Measurements from ENCODE around the gene CCDC88A.
A peak's percentile ranks its signal among the peaks of the same experiment; 100 is the strongest.
"Not testable (repeated sequence)": the region's sequence is repeated elsewhere in the genome, so short reads cannot be mapped to it uniquely, and the experiment has no call there.

The CCDC88A gene

DNA sequence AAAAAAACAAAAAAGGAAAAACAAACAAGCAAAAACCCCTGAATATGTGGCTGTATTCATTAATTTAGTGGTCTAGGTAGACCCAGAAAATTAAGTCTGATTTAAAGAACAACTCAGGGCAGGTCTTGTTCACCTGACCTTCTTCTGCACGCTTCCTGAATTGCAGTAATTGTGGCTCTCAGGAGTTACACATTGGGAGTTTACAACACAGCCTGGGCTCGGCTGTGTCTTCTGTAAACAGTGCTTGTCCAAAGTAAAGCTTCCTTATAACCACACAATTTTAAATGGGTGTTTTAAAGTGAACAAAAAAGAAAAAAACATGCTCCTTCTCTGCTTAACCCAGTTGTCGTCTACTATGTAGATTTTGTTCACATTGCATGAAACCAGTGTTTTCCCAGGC is 142.3 kb downstream of the CCDC88A start:
- TF ChIP-seq, protein P1, sequence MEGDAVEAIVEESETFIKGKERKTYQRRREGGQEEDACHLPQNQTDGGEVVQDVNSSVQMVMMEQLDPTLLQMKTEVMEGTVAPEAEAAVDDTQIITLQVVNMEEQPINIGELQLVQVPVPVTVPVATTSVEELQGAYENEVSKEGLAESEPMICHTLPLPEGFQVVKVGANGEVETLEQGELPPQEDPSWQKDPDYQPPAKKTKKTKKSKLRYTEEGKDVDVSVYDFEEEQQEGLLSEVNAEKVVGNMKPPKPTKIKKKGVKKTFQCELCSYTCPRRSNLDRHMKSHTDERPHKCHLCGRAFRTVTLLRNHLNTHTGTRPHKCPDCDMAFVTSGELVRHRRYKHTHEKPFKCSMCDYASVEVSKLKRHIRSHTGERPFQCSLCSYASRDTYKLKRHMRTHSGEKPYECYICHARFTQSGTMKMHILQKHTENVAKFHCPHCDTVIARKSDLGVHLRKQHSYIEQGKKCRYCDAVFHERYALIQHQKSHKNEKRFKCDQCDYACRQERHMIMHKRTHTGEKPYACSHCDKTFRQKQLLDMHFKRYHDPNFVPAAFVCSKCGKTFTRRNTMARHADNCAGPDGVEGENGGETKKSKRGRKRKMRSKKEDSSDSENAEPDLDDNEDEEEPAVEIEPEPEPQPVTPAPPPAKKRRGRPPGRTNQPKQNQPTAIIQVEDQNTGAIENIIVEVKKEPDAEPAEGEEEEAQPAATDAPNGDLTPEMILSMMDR (conservative IDR thresholded peaks at IDR 0.05): no peak
- H3K27ac ChIP-seq: peak overlapping the region; percentile 53

DNA sequence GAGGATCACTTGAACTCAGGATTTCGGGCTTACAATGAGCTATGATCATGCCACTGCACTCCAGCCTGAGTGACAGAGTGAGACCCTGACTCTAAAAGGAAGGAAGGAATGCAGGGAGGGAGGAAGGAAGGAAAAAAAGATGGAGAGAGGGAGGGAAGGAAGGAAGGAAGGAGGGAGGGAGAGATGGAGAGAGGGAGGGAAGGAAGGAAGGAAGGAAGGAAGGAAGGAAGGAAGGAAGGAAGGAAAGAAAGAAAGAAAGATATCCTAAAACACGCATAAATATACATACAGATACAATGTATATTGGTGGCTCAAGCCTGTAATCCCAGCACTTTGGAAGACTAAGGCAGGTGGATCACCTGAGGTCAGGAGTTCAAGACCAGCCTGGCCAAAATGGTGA is 145.3 kb downstream of the CCDC88A start:
- not testable (repeated sequence) for H3K27ac ChIP-seq

DNA sequence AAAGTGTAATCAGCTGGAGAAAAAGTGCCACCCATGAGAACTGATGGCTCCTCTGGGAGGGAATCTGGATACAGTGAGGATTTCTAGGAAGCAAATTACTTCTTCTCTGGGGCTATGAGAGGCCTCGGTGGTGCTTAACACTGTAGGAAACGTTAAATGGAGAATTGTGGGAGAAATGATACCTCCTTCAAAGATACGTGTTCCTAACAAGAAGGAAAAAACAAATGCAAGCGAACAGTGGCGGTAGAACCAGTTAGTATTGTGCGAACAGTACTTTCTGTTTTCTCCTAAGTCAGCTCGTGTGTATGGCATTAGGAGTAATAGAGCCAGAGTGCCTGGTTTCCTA is 150.0 kb downstream of the CCDC88A start:
- TF ChIP-seq, protein P1 (conservative IDR thresholded peaks at IDR 0.05): no peak
- peak overlapping the region; percentile 89 for H3K27ac ChIP-seq

DNA sequence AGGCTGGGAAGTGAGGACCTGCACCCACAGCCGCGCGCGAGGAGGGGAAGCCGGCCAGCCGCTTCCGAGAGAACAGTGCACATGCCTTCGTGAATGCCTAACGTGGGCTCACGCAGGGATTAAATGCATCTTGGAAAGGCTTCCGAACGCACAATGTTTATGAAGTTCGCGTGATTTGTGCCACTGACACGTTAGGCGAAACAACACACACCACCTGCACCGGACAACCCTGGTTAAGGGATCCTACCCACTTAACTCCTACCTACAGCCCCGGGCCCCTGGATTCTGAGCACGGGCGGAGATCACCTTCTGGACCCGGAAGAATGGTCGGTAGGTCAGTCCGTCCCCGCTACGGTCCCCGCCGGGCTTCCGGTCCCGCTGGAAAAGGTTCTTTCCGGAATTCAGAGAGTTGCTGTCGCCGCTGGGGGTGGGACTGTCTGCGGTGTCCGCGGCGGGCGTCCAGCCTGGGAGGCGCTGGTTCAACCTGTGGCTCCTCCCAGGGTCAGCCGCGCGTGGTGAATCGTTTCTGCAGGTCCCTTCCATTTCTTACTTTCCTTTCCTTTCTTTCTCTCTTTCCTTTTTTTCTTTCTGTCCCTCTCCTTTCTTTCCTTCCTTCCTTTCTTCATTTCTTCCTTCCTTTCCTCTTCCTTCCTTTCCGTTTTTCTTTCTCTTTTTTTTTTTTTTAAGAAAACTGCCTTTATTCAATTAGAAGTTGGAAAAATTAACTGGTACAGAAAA is 150.6 kb downstream of the CCDC88A start, which contains the start of gene MTIF2:
TSS of gene MTIF2 (minus strand) at position 325 of the 738 bp plus-strand sequence. CDS start 5,373 bp downstream, outside the sequence.
- peak within 1 kb of the TSS; percentile 89 for H3K27ac ChIP-seq

DNA sequence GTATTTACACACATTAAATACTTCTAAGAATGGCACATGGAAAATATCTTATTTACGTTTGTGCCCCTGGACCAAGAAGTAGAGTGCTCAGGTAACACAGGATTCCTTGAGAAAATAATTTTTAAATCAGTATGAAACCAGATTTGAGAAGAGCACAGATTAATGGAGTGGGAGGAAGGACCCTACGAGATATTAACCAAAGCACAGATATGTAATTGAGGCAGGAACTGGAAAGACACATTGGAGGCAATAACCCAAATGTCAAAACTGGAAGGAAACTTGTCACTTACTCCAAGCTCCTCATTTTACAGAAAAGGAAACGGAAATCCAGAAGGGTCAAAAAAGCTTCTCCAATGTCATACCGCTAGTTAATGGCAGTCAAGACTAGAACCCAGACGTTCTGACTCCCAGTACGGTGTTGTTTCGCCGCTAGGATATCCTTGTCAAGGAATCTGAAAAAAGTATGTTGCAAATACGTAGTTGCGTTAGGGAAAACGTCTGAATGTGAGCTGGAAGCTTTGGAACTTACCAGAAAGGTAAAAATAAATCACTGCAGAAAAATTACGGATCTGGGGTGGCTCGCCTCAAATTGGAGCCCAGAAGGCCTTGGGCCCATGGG is 151.3 kb downstream of the CCDC88A start:
- peak overlapping the region; percentile 89 for H3K27ac ChIP-seq
- TF ChIP-seq, protein P1 (conservative IDR thresholded peaks at IDR 0.05): no peak

More for the DNA sequence above, 150.6 kb downstream of the CCDC88A start, which contains the start of gene MTIF2:
- TF ChIP-seq, protein P1 (conservative IDR thresholded peaks at IDR 0.05): no peak

DNA sequence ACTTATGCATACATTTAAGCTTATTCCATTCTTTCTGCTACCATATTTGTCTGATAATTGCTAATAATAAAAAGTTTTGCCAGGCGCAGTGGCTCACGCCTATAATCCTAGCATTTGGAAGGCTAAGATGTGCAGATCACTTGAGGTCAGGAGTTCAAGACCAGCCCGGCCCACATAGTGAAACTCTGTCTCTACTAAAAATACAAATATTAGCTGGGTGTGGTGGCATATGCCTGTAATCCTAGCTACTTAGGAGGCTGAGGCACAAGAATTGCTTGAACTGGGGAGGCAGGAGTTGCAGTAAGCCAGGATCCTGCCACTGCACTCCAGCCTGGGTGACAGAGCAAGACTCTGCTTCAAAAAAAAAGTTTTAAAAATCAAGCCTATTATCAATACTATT is 160.1 kb downstream of the CCDC88A start:
- H3K27ac ChIP-seq: not testable (repeated sequence)

DNA sequence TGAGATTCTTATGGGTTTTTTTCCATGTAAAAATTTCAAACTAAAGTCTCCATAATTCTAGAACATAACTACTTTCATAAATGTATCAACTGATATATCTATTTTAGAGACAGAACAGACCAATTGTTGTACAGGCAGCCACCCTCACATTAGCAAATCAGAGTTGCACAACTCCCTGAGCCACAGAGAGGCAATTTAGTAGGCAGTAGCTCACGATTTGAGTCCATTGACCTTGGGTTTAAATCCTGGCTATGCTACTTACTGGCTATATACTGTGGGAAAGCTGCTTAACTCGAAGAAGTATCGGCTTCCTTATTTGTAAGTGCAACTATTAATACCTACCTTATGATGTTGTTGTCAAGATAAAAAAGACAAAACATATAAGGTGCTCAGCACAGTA is 166.8 kb downstream of the CCDC88A start:
- H3K27ac ChIP-seq: no peak overlapping the region
- TF ChIP-seq, protein P1 (conservative IDR thresholded peaks at IDR 0.05): no peak

DNA sequence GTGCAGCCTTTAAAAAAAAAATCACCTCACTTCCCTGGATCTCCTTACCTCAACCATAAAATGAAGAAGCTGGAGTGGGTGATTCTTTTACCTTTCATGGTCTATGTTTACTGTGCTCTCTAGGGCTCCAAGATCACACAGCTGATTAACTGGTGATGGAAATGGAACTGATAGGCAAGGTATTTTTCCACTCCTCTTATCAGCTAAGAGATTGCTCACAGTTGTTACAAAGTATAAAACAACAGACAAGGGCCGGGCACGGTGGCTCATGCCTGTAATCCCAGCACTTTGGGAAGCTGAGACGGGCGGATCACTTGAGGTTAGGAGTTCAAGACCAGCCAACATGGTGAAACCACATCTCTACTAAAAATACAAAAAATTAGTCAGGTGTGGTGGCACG is 172.6 kb downstream of the CCDC88A start:
- no peak overlapping the region for H3K27ac ChIP-seq
- TF ChIP-seq, protein P1 (conservative IDR thresholded peaks at IDR 0.05): no peak
